ENCODE results near the gene OR10D3.

DNA sequence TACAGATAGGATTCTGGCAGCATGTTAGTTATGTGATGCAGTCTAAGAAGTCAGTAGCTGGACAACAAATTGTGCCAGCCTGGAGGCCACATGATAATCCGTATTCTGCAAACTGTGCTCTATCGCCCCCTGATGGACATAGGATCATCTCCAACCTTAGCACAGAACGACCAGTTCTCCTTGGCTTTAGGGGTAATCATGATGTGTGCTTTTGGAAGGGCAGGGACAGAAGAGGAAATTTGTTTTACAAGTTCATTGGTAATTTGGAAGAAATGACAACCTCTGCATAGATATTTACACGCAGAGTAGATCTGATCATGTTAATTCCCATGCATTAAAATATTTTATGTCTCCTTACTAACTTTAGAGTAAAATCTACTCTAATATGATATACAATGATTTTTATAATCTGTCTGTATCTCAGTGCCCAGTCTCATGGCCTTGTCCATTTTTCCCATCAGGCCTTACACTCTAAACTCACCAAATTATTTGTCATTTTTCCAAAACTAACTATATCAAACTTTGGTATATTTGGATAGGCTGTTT is 12.1 kb downstream of the OR10D3 start:
- no peak for TF ChIP-seq POLR2A (IDR thresholded peaks at IDR 0.05)
- TF ChIP-seq, protein P1, sequence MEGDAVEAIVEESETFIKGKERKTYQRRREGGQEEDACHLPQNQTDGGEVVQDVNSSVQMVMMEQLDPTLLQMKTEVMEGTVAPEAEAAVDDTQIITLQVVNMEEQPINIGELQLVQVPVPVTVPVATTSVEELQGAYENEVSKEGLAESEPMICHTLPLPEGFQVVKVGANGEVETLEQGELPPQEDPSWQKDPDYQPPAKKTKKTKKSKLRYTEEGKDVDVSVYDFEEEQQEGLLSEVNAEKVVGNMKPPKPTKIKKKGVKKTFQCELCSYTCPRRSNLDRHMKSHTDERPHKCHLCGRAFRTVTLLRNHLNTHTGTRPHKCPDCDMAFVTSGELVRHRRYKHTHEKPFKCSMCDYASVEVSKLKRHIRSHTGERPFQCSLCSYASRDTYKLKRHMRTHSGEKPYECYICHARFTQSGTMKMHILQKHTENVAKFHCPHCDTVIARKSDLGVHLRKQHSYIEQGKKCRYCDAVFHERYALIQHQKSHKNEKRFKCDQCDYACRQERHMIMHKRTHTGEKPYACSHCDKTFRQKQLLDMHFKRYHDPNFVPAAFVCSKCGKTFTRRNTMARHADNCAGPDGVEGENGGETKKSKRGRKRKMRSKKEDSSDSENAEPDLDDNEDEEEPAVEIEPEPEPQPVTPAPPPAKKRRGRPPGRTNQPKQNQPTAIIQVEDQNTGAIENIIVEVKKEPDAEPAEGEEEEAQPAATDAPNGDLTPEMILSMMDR (IDR thresholded peaks at IDR 0.05), result peak in 3 of 5 experiments; percentile 17 to 23 (median 20)

Data from tibial nerve (tissue), 3 donors.